T-helper 17 cell (primary cell): ENCODE measurements around the gene BARD1. TPM values are rescaled to one million over a fixed set of nuclear protein-coding genes. Genes with fewer than 3 reads are reported as not detected.
"Not testable (repeated sequence)": the region's sequence is repeated elsewhere in the genome, so short reads cannot be mapped to it uniquely, and the experiment has no call there.

Source experiments
- ATAC-seq: fragments of 150-1000 bp; cut with Tn5 transposase; 2 replicates; pipeline ENCODE4 v1.10.0; 2021; ENCODE audit warnings: mild to moderate bottlenecking, moderate library complexity
- DNase-seq, 3 donors: peaks; one replicate each; pipeline versions ENCODE4 v3.0.0 to v3.0.0-alpha.2; 2020 to 2021
- H3K9me3 ChIP-seq: one replicate; pipeline ENCODE4 v1.7.0; 2013; ENCODE audit warnings: low read length, mild to moderate bottlenecking; ENCODE audit not compliant: control insufficient read depth, poor library complexity, severe bottlenecking
- H3K27ac Mint-ChIP-seq: one replicate; pipeline ENCODE4 v1.8.0; 2022; ENCODE audit warnings: mild to moderate bottlenecking, moderate library complexity, mixed read lengths
- H3K27me3 Mint-ChIP-seq: one replicate; pipeline ENCODE4 v1.8.0; 2022; ENCODE audit warnings: mixed read lengths
- H3K36me3 Mint-ChIP-seq: one replicate; pipeline ENCODE4 v1.8.0; 2022; ENCODE audit warnings: low read depth, mixed read lengths
- H3K4me1 Mint-ChIP-seq: one replicate; pipeline ENCODE4 v1.8.0; 2022; ENCODE audit warnings: mild to moderate bottlenecking, mixed read lengths
- H3K4me3 Mint-ChIP-seq: one replicate; pipeline ENCODE4 v1.8.0; 2022; ENCODE audit warnings: mild to moderate bottlenecking, moderate library complexity, mixed read lengths
- total RNA-seq, 4 donors: library from RNA in 2 of 4; stranded (reverse) in 2 of 4; gene quantifications; one replicate each; pipeline ENCODE4 v1.2.3 and lab custom pipeline; 2022 to 2026

BARD1 gene
- total RNA-seq, 2 donors from 2014 or later: 5.5 to 11.1 TPM

DNA sequence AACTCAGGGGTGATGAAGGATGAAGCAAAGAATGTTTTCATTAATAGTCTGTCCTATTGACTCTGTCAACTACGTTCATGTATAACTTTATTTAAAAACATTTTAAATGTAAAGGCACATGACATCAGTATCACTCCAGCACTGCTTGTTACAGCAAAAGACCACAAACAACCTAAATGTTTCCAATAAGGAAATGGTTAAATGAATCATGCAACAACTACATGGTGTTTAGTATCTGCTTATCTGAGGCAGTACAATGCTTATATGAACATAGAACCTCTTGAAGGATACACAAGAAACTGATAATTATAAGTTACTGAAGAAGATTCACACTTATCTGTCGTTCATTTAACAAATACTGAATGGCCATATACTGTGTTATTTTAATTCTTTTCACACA, 8.4 kb downstream of the BARD1 start:
- H3K36me3 Mint-ChIP-seq: no peaks in the 10 kb centered on the region
- no peak for DNase-seq
- ATAC-seq: no peak
- H3K4me1 Mint-ChIP-seq: peaks cover 15% of the 10 kb centered on the region
- H3K4me3 Mint-ChIP-seq: no peak overlapping the region
- no peaks in the 10 kb centered on the region for H3K27me3 Mint-ChIP-seq
- no peak overlapping the region for H3K27ac Mint-ChIP-seq
- no peaks in the 10 kb centered on the region for H3K9me3 ChIP-seq

DNA sequence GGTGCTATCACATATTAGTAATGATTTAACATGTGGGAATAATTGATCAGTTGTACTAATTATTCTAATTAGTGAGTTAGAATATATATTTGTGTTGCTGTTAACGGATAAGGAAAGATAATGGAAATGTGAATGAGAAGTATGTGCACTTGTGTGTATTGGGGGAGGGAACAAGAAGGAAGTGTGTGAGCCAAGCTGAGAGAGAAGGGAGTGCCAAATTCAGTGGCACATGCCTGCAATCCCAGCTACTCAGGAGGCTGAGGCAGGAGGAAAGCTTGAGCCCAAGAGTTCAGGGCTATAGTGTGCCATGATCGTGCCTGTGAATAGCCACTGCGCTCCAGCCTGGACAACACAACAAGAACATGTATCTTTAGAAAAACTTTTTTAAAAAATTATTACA, 9.3 kb downstream of the BARD1 start:
- DNase-seq (no peak), ATAC-seq (no peak)
- Mint-ChIP-seq H3K27me3 (no peaks in the 10 kb centered on the region), H3K27ac (no peak overlapping the region), H3K4me3 (no peak overlapping the region), H3K36me3 (peaks cover 3% of the 10 kb centered on the region), H3K4me1 (peaks cover 11% of the 10 kb centered on the region)
- H3K9me3 ChIP-seq: no peaks in the 10 kb centered on the region

DNA sequence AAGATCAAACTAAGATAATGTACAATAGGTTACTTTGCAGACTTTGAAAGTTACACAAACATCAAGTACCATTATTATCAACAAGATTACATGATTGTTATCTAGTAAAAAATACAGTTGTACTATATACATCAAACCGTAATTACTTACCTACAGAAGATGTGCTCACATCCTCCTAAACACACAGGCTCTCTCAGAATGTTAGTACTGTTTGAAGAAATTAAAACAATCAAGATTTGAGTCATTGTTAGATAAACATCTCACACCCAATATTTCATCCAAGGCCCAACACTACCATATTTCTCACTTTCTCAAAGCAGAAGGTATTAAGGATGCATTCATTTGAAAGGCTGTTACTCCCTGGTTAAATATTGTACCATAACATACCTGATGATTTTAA, 12.6 kb downstream of the BARD1 start:
- Mint-ChIP-seq H3K36me3 (peaks cover 7% of the 10 kb centered on the region), H3K4me1 (peaks cover 16% of the 10 kb centered on the region), H3K27me3 (no peaks in the 10 kb centered on the region), H3K27ac (no peak overlapping the region), H3K4me3 (no peak overlapping the region)
- DNase-seq (no peak), ATAC-seq (no peak)
- H3K9me3 ChIP-seq: no peaks in the 10 kb centered on the region

DNA sequence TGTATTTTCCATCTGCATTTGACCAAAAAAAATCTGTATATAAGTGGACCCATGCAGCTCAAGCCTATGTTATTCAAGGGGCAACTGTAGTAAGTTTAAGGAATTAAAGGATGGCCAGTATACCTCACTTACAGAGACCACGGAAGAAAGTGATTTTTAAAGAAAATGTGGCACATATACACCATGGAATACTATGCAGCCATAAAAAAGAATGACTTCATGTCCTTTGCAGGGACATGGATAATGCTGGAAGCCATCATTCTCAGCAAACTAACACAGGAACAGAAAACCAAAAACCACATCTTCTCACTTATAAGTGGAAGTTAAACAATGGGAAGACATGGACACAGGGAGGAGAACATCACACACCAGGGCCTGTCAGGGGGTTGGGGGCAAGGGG, 26.3 kb downstream of the BARD1 start:
- H3K4me1 Mint-ChIP-seq, H3K4me3 Mint-ChIP-seq, H3K27me3 Mint-ChIP-seq, DNase-seq, H3K27ac Mint-ChIP-seq, ATAC-seq, H3K9me3 ChIP-seq, H3K36me3 Mint-ChIP-seq: not testable (repeated sequence)

DNA sequence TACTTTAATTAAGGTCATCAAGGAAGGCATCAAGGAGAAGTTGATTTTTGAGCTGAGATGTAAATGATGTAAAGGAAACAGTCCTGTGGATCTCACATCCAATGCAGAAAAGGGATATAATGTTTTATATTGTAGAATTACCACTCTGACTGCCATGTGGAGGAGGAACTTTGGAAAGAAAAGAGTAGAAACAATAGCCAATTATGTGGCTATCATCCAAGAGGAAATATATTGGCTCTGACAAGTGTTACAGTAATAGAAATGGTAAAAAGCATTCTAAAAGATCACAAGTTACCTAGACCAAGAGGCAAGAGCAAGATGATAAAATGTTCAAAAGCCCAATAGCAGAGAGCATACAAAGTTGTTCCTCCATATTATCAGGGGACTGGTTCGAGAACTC, 26.8 kb downstream of the BARD1 start:
- H3K4me1 Mint-ChIP-seq: no peaks in the 10 kb centered on the region

DNA sequence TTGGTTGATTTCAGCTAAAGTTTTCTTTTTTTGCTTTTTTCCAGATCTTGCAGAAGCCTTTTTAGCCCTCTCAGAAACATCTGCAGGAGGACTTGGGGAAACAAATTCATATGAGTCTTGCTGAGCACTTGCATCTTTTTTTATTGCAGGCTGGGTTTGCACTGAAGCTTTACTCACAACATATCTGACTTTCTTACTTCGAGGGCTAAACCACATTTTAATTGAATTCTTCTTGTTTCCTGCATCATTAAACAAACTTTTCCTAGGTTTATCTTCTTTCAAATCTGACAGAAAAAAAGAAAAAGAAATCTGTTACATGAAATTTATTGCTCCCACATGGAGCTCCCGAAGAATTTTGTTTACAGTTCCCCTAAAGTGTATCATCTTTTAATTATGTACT, 28.3 kb downstream of the BARD1 start:
- H3K9me3 ChIP-seq: no peaks in the 10 kb centered on the region
- Mint-ChIP-seq H3K27me3 (no peaks in the 10 kb centered on the region), H3K4me1 (no peaks in the 10 kb centered on the region), H3K36me3 (peaks cover 2% of the 10 kb centered on the region), H3K27ac (no peak overlapping the region), H3K4me3 (no peak overlapping the region)
- DNase-seq (no peak), ATAC-seq (no peak)

More for the DNA sequence above, 26.8 kb downstream of the BARD1 start:
- Mint-ChIP-seq H3K4me3 (no peak overlapping the region), H3K27me3 (no peaks in the 10 kb centered on the region), H3K36me3 (peaks cover 2% of the 10 kb centered on the region), H3K27ac (no peak overlapping the region)
- DNase-seq (no peak), ATAC-seq (no peak)
- no peaks in the 10 kb centered on the region for H3K9me3 ChIP-seq

DNA sequence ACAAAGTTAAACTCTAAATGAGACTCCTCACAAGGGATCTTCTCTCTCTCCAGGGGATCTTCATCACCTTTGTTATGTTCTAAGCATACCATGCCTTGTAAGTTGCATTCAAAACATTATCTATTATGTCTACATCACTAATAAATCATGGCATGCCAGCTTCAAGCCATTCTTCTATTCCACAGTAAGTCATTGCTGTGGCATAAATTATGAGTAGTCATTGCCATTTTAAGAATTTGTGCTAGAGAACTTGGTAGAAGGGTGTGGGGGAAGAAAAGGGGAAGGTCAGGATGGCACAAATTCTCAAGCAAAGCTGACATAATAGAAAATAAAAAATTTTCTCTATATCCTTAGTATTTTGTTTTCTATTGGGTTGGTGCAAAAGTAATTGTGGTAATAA, 33.5 kb downstream of the BARD1 start:
- ATAC-seq (no peak), DNase-seq (no peak)
- H3K4me3 Mint-ChIP-seq: no peak overlapping the region
- no peak overlapping the region for H3K27ac Mint-ChIP-seq
- no peaks in the 10 kb centered on the region for H3K27me3 Mint-ChIP-seq
- no peaks in the 10 kb centered on the region for H3K9me3 ChIP-seq
- H3K36me3 Mint-ChIP-seq: no peaks in the 10 kb centered on the region
- no peaks in the 10 kb centered on the region for H3K4me1 Mint-ChIP-seq

DNA sequence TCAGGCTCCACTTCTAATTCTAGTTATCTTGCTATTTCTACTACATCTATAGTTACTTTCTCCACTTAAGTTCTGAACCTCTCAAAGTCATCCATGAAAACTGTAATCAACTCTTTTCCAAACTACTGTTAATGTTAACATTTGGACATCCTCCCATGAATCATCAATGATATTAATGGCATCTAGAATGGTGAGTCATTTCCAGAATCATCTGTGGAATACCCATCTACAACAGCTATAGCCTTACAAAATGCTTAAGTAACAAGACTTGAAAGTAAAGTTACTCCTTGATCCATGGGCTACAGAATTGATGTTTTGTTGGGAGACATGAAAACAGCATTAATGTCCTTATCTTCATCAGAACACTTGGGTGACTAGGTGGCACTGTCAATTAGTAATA, 35.4 kb downstream of the BARD1 start:
- no peak overlapping the region for H3K4me3 Mint-ChIP-seq
- DNase-seq (no peak), ATAC-seq (no peak)
- H3K27ac Mint-ChIP-seq: no peak overlapping the region
- no peaks in the 10 kb centered on the region for H3K4me1 Mint-ChIP-seq
- H3K27me3 Mint-ChIP-seq: no peaks in the 10 kb centered on the region
- peaks cover 2% of the 10 kb centered on the region for H3K36me3 Mint-ChIP-seq
- H3K9me3 ChIP-seq: no peaks in the 10 kb centered on the region

DNA sequence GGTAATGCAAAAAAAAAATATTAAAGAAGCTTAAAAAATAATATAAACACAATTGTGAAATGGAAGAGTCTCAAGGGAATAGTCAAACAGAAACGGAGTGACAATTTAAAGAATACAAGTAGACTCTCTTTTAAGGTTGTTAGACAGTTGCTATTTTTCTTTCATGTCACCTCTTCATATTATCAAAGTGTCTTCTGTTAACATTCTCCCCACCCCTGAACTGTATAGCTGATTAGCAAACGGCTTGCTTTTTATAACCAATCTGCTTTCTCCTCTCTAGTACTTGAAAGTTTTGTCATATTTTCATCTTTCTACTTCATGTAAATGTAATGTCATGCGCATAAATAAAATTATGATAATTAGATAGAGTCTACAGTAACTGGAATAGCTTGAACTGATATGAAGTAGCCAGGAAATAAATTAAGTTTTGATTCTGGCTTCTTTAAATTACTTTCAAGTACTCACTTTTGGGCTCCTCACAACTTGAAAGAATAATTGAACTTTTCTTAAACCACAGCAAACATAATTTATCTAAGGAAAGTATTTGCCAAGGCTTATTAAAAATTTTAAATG, 37.0 kb downstream of the BARD1 start:
- ATAC-seq (no peak), DNase-seq (no peak)
- no peak overlapping the region for H3K4me3 Mint-ChIP-seq
- H3K36me3 Mint-ChIP-seq: peaks cover 2% of the 10 kb centered on the region
- no peaks in the 10 kb centered on the region for H3K9me3 ChIP-seq
- no peak overlapping the region for H3K27ac Mint-ChIP-seq
- H3K4me1 Mint-ChIP-seq: no peaks in the 10 kb centered on the region
- H3K27me3 Mint-ChIP-seq: no peaks in the 10 kb centered on the region

DNA sequence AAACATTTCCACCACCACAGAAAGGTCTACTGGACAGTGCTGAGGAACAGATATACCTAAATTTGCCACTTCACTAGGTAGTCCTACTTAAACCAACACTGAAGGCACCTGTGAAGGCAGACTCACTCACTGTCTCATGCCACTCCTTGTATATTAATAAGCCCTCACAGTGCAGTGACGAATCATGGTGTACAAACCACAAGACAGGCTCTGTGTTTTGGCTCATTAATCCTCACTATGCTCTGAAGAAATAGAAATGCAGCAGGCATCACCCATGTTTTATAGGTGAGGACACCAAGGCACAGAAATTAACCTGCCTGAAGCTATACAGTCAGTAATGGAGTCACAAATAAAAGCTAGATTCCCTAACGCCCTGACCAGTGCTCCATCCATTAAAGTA, 44.3 kb downstream of the BARD1 start:
- H3K27me3 Mint-ChIP-seq: no peaks in the 10 kb centered on the region
- no peak for ATAC-seq
- H3K4me1 Mint-ChIP-seq: peaks cover 2% of the 10 kb centered on the region
- H3K36me3 Mint-ChIP-seq: peaks cover 12% of the 10 kb centered on the region
- H3K9me3 ChIP-seq: no peaks in the 10 kb centered on the region
- no peak overlapping the region for H3K27ac Mint-ChIP-seq
- no peak for DNase-seq
- H3K4me3 Mint-ChIP-seq: no peak overlapping the region

DNA sequence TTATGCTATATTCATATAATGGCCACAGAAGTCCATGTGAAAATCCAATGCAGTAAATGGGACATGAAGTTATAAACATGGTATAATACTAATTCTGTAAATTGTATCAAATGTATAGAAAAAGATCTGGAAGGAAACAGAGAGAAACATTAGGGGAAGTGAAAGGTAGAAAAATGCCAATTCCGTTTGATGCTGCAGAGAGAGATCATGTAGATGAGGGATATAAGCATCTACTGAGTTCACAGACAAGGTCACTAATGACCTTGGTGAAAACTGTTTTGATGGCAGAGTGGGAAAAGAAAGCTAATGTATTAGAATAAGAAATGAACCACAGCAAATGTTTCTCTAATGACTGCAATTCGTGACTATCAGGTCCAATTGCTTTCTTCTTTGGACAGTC, 56.0 kb downstream of the BARD1 start:
- peaks cover 11% of the 10 kb centered on the region for H3K36me3 Mint-ChIP-seq
- no peaks in the 10 kb centered on the region for H3K9me3 ChIP-seq
- ATAC-seq (no peak), DNase-seq (no peak)
- H3K4me3 Mint-ChIP-seq: no peak overlapping the region
- H3K4me1 Mint-ChIP-seq: peaks cover 4% of the 10 kb centered on the region
- no peaks in the 10 kb centered on the region for H3K27me3 Mint-ChIP-seq
- no peak overlapping the region for H3K27ac Mint-ChIP-seq

DNA sequence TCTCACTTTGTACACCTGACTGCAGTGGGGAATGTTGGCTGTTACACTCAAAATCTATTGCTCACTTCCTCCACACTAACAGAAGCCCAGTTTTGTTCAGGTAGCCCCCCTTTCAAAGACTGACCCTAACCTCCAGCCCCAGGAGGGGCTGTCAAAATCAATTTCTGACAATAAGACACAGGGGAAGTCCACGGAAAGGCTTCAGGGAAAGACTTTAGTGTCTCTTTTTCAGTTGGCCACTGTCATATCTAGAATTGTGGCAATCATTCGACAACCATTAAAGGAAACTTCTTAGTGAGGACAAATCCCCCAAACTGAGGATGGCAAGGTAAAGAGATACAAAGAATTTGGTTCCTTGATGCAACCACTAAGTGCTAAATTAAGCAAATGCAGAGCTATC, 59.0 kb downstream of the BARD1 start:
- DNase-seq (no peak), ATAC-seq (no peak)
- no peaks in the 10 kb centered on the region for H3K27me3 Mint-ChIP-seq
- H3K4me3 Mint-ChIP-seq: no peak overlapping the region
- H3K36me3 Mint-ChIP-seq: peaks cover 11% of the 10 kb centered on the region
- H3K27ac Mint-ChIP-seq: no peak overlapping the region
- H3K4me1 Mint-ChIP-seq: peaks cover 4% of the 10 kb centered on the region
- no peaks in the 10 kb centered on the region for H3K9me3 ChIP-seq

DNA sequence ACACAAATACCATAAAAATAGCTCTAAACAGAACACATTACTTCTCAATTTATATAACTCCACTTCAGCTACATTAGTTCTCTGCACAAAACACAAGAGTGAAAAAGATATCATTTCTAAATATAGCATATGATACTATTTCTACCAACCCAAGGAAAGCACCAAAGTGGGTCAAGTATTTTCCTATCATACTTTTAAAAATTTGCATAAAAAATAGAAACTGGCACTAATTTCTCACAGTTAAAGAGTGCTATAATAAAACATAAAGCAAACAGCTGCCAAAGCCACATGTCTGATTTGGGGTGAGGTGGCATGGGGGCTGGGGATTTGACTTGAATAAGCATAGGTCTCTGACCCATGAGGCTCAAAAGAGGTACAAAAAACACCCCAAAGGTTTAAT, 61.5 kb downstream of the BARD1 start:
- H3K27me3 Mint-ChIP-seq: no peaks in the 10 kb centered on the region
- ATAC-seq (no peak), DNase-seq (no peak)
- peaks cover 4% of the 10 kb centered on the region for H3K4me1 Mint-ChIP-seq
- peaks cover 16% of the 10 kb centered on the region for H3K36me3 Mint-ChIP-seq
- H3K9me3 ChIP-seq: no peaks in the 10 kb centered on the region
- no peak overlapping the region for H3K4me3 Mint-ChIP-seq
- no peak overlapping the region for H3K27ac Mint-ChIP-seq

DNA sequence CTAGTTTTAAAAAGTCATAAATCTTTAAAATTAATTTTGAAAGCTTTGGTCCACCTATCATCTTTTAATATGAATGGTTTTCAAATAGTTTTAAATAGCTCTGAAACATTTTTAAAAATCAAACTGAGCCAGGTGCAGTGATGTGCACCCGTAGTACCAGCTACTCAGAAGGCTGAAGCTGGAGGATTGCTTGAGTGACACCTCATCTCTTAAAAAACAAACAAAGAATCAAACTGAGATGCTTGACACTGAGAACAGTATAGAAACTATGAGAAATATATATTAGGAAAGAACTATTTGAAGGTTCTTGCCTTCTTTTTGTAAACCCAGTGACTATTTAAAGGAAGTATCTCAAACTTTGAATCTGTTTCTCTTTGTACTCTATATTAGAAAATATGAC, 67.4 kb downstream of the BARD1 start:
- Mint-ChIP-seq H3K4me3 (no peak overlapping the region), H3K4me1 (peaks cover 4% of the 10 kb centered on the region), H3K36me3 (peaks cover 10% of the 10 kb centered on the region), H3K27ac (no peak overlapping the region), H3K27me3 (no peaks in the 10 kb centered on the region)
- DNase-seq (no peak), ATAC-seq (no peak)
- no peaks in the 10 kb centered on the region for H3K9me3 ChIP-seq
